ENCODE results near the gene GTF2E1.
"Not testable (repeated sequence)": the region's sequence is repeated elsewhere in the genome, so short reads cannot be mapped to it uniquely, and the experiment has no call there.

Gene GTF2E1

DNA sequence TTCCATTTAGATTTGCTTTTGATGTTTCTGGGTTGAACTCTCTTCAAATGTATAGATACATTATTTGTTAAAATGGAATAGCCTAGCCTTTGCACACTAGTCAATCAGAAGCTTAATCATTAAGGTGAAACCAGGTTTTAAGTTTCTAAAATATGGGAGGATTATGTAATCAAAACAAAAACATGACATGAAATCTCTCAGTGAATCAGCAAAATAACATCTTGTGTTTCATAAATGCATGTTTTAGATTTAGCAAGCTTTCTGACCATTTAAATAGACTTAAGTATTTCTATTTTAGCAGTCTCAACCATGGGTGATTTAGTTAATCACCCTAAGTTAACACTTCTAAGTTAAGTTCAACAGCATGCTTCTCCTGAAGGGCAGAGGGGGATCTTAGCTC lies 11.3 kb downstream of the GTF2E1 start:
- DNase-seq (ENCODE audit: low spot score), result no peak

DNA sequence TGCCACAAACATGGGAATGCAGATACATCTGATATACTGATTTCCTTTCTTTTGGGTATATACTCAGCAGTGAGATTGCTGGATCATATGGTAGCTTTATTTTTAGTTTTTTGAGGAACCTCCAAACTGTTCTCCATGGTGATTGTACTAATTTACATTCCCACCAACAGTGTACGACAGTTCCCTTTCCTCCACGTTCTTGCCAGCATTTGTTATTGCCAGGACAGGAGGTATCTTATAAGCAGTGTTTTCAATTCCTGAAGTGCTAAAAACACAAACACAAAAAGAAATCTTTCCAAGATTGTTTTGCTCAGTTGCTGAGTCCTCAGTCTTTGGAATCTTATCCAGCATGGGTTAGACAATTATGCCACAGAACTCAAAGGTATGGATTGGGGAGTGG lies 13.5 kb downstream of the GTF2E1 start:
- no peak for DNase-seq (ENCODE audit: low spot score)

DNA sequence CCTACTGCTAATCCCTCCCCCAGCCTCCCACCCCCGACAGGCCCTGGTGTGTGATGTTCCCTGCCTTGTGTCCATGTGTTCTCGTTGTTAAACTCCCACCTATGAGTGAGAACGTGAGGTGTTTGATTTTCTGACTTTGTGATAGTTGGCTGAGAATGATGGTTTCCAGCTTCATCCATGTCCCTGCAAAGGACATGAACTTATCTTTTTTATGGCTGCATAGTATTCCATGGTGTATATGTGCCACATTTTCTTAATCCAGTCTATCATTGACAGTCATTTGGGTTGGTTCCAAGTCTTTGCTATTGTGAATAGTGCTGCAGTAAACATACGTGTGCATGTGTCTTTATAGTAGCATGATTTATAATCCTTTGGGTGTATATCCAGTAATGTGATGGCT lies 16.0 kb downstream of the GTF2E1 start:
- DNase-seq (ENCODE audit: low spot score), result not testable (repeated sequence)

GRCh38 chr3:120762615-120763014 lies 20.1 kb downstream of the GTF2E1 start:
- DNase-seq (ENCODE audit: low spot score), result no peak

GRCh38 chr3:120763601-120764000 lies 21.1 kb downstream of the GTF2E1 start:
- DNase-seq (ENCODE audit: low spot score), result no peak

DNA sequence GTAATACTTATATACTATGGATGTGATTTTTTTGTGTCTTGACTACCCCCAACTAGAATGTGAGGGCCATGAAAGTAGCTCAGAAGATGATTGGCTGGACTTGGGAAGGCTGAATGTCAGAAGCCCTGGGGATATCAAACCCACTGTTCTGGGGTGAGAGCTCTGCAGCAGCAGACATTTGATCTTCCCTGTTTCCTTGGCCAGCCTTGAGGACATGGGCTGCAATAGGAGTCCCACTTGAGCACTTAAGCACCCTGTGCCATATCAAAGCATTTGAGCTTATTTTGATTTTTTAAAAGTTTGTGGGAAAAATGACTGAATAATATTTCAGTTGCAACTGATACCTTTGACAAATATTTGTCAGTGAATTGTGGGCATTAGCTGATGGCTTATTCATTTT lies 21.7 kb downstream of the GTF2E1 start:
- no peak for DNase-seq (ENCODE audit: low spot score)

DNA sequence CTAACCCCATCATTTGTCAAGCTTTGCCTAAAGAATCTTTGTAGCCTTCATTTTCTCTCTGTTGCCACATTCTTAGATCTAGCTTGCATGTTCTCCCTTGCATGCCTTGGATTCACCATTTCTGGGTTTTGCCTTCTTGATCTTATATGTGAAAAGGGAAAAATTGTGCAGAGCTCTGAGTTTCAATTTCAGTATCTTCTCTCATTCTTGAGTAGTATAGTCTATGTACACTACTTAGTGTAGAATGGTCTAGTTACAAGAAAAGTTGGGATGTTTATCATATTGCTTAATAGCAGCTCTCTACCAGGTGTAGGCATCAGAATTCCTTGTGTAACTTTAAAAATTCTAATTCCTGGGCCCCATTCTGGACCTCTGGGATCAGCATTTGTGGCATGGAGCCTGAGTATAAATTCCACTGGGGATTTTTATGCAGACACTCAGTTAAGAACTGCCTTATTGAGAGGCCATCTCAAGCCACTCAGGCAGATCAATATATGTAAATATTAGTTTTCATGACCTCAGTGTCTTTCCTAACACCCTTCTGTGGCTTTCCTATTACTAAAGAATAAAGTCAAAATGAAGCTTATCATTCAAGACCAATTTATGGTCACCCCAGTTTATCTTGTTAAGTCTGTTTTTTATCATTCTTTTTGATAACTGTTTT lies 23.4 kb downstream of the GTF2E1 start:
- no peak for DNase-seq (ENCODE audit: low spot score)

- DNase-seq (ENCODE audit: low spot score), result no peak
Measured at GRCh38 chr3:120766576-120766975, 24.0 kb downstream of the GTF2E1 start.

GRCh38 chr3:120767106-120767505 lies 24.6 kb downstream of the GTF2E1 start:
- DNase-seq (ENCODE audit: low spot score), result no peak

- DNase-seq (ENCODE audit: low spot score), result no peak
Measured at GRCh38 chr3:120769436-120769835, 26.9 kb downstream of the GTF2E1 start.

DNA sequence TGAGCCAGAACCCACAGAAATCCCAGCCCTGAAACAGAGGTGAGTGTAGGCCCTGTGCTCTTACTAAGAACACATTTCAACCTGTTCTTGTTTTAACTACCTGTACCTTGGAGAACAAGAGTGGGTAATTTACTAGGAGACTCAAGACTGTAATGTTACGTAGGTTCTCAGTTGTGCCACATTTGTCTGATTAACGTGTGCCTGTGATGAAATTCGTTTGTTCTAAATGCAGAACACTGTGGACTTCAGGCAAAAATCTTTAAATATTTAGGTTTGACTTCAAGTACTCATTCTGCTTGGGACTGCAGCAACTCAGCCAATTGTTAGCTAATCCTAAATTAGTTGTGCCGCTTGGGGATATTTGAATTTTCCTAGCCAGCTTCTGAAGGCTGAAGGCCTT lies 28.3 kb downstream of the GTF2E1 start:
- DNase-seq (ENCODE audit: low spot score), result no peak

- no peak for DNase-seq (ENCODE audit: low spot score)
Measured at GRCh38 chr3:120772081-120772480, 29.5 kb downstream of the GTF2E1 start.

DNA sequence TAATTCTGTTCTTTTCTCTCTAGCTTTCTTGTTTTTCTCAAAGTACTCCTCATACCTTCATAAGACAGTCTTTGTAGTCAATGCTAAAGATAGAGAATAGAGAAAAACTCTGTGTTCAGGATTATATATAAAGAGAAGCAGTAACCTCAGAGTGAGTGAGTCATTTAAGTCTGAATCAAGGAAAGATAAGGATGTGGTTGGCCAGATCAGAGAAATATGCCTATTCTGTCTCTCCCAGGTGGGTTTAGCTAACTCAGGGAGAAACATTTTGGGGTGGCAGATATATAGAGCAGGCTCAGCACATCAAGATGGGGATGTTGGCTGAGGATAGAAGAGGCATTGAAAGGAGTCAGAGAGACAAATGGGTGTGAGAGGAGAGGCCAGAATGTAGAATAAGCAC lies 31.4 kb downstream of the GTF2E1 start:
- DNase-seq (ENCODE audit: low spot score), result peak; percentile 36

GRCh38 chr3:120775411-120775810 lies 32.9 kb downstream of the GTF2E1 start:
- no peak for DNase-seq (ENCODE audit: low spot score)

- DNase-seq (ENCODE audit: low spot score), result no peak
Measured at GRCh38 chr3:120778776-120779175, 36.2 kb downstream of the GTF2E1 start.

DNA sequence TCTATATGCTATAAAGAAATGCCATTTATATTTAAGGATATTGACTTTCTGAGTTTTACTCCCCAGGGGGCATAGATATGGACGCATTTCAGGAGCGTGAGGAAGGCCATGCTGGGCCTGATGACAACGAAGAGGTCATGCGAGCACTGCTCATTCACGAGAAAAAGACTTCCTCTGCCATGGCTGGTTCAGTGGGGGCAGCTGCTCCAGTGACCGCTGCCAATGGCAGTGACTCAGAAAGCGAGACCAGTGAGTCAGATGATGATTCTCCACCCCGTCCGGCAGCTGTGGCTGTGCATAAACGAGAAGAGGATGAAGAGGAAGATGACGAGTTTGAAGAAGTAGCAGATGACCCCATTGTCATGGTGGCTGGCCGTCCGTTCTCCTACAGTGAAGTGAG lies 38.4 kb downstream of the GTF2E1 start:
- no peak for DNase-seq (ENCODE audit: low spot score)

DNA sequence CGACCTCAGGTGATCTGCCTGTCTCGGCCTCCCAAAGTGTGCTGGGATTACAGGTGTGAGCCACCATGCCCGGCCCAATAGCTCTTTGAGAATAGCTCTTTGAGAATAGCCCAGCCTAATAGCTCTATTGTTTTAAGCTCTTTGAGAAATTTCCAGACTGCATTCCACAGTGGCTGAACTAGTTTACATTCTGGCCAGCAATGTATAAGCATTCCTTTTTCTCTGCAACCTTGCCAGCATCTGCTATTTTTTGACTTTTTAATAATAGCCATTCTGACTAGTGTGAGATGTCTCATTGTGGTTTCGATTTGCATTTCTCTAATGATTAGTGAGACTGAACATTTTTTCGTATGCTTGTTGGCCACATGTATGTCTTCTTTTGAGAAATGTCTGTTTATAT lies 43.3 kb downstream of the GTF2E1 start:
- not testable (repeated sequence) for DNase-seq (ENCODE audit: low spot score)

DNA sequence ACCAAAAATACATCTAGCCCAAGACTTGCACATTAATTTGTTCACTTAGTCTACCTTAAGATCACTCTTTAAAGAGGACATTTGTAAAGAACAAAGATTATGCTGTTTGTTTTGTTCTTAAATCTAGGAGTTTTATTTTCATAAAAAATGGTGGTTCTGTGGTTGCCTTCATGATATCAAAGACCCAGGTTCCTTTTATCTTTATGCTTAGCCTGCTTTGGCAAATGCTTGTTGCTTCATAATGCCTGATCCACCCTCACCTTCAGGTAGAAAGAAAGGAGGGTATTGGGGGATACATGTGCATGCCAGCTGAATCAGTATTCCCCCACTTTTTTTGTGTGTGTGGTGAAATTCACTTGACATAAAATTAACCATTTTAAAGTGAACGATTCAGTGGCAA lies 48.5 kb downstream of the GTF2E1 start:
- no peak for DNase-seq (ENCODE audit: low spot score)

- peak; percentile 58 for DNase-seq (ENCODE audit: low spot score)
Measured at GRCh38 chr3:120791913-120792312, 49.4 kb downstream of the GTF2E1 start.

DNA sequence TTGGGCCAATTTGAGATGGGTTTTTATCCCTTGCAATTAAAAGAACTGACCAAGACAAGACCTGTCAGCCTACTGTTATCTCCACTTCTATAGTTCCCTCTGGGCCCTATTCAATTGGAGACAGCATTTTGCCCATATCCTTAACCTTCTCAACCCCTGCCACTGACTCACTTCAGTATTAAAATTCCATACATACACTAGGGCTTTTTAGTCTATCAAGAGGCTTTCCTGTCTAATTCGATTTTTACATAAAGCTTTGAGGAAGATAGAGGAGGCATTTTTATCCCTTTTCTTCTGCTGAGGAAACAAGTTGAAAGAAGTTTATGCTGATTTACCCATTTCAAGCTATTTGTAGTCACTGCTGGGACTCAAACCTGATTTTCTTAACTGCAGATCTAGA lies 51.1 kb downstream of the GTF2E1 start:
- peak; percentile 57 for DNase-seq (ENCODE audit: low spot score)

GRCh38 chr3:120795017-120795648 lies 52.6 kb downstream of the GTF2E1 start:
- DNase-seq (ENCODE audit: low spot score), result peak; percentile 33

- DNase-seq (ENCODE audit: low spot score), result no peak
Measured at GRCh38 chr3:120795959-120796358, 53.4 kb downstream of the GTF2E1 start.

DNA sequence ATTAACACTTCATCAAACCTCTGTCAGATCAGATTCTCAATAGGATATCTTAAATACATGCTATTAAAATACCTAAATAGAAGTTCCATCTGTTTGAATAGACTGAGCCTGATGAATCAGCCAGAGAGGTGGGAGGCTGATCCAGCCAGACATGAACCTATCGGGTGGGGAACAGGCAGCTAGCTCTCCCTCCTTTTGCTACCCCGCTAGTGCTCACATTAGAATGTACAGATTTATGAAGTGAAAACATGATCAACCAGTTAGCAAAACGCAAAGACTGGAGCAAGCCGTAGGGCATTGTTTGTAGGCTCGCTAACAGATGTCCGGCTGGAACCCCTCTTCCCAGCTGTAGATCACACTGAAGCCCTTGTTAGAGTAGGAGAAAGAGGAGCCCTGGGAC lies 54.4 kb downstream of the GTF2E1 start:
- no peak for DNase-seq (ENCODE audit: low spot score)

DNA sequence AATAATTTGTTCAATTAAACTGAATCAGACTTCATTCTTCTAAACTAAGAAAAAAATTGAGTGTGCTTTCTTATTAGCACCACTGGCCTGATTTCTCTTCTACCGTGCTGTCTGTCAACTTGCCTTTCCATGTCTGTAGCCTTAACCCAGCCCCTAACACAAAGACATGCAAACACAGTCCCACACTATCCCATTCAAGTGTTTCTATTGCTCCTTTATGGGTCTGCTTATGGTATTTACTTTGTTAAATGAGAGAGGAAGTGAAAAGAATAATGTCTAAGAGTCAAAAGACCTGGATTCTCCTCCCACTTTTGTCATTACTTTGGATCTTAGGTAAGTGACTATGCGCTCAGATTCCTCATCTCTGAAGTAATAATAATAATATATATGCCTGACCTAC lies 55.3 kb downstream of the GTF2E1 start:
- no peak for DNase-seq (ENCODE audit: low spot score)

Data from COLO829 (cell line).